PFSK-1 (cell line): Measurements from ENCODE around the gene COX19.

Experiments used
- FOXP2 ChIP-seq: optimal IDR thresholded peaks from 2 replicates; pipeline ENCODE3; 2011; ENCODE audit warnings: borderline replicate concordance, control low read depth, inconsistent platforms; ENCODE audit not compliant: insufficient read depth; ENCODE audit errors: extremely low read length, extremely low read depth
- POLR2AphosphoS5 ChIP-seq: IDR thresholded peaks from 2 replicates; pipeline ENCODE4 v1.6.1; 2012; ENCODE audit warnings: low read depth, mild to moderate bottlenecking, control low read depth, low read length, moderate library complexity
- REST ChIP-seq, 2 experiments: IDR thresholded peaks; 2 replicates each; pipeline versions ENCODE4 v1.6.1 to v1.8.0; 2011 to 2012; ENCODE audit warnings: low read depth in 2 of 2, low read length in 2 of 2, control low read depth in 1 of 2, inconsistent platforms in 1 of 2, mild to moderate bottlenecking in 1 of 2, moderate library complexity in 1 of 2; ENCODE audit not compliant: insufficient read depth in 1 of 2
- SIN3A ChIP-seq: IDR thresholded peaks from 2 replicates; pipeline ENCODE4 v1.6.1; 2012; ENCODE audit warnings: mild to moderate bottlenecking, low read length, moderate library complexity, borderline replicate concordance; ENCODE audit not compliant: insufficient read depth
- TAF1 ChIP-seq: IDR thresholded peaks from 2 replicates; pipeline ENCODE4 v1.6.1; 2012; ENCODE audit warnings: low read length, control low read depth, borderline replicate concordance; ENCODE audit not compliant: insufficient read depth

The COX19 gene

GRCh38 chr7:963236-964078, 11.9 kb downstream of the COX19 start:
- TF ChIP-seq SIN3A (no peak), REST (IDR thresholded peaks at IDR 0.05; ENCODE audit: insufficient read depth in 1 of 2, low read depth in 2 of 2, low read length in 2 of 2) (no peak)

DNA sequence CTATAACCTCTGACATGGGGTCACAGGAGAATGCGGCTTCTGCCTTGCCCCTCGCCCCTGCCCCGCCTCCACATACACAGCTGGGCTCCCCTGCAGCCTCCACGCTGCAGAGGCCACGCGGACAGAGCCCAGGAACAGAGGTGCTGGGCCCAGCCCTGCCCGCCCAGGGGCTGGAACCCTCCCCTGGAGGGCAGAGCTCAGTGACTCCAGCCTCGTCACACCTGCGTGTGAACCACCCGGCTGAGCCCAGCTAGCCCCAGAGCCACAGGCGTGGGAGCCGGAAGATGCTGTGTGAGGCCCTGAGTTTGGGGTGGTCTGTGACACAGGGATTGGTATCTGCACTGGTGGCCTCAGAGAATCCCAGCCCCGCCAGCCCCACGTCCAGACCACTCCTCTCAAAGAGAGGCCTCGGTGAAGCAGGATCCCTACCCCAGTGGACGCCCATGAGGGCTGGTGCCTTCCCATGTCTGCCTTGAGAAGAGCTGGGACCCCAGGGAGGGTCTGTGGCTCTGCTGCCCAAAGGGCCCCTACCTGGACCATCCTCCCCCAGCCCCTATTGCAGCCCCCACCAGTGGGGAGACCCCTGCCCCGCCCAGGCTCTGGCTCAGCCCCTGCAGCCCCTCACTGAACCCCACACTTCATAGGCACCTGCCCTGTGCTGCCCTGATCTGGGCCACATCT, 12.8 kb downstream of the COX19 start:
- TF ChIP-seq SIN3A (no peak), FOXP2 (no peak), TAF1 (no peak)

GRCh38 chr7:961546-962400, 13.6 kb downstream of the COX19 start:
- TF ChIP-seq REST (IDR thresholded peaks at IDR 0.05; ENCODE audit: insufficient read depth in 1 of 2, low read depth in 2 of 2, low read length in 2 of 2) (no peak), TAF1 (no peak), FOXP2 (no peak), SIN3A (no peak), POLR2AphosphoS5 (no peak)

GRCh38 chr7:960269-960871, 15.0 kb downstream of the COX19 start:
- TF ChIP-seq SIN3A: no peak
- TF ChIP-seq POLR2AphosphoS5: no peak
- no peak for TF ChIP-seq FOXP2
- TF ChIP-seq REST (IDR thresholded peaks at IDR 0.05; ENCODE audit: insufficient read depth in 1 of 2, low read depth in 2 of 2, low read length in 2 of 2): no peak
- no peak for TF ChIP-seq TAF1

DNA sequence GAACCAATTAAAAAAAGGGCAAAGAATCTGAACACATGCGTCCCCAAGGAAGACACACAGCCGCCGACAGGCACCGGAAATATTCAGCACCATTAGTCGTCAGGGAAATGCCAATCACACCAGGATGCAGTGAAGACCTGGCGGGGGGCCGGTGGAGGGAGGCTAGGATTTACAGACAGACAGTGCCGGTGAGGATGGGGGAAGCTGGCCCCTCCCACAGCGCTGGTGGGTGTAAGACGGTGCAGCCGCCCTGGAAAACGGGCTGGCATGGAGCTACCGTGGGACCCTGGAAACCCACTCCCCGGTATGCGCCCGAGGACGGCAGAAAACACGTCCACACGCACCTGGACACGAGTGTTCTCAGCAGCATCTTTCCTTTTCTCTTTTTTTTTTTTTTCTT, 16.1 kb downstream of the COX19 start:
- TF ChIP-seq POLR2AphosphoS5: no peak
- TF ChIP-seq REST (IDR thresholded peaks at IDR 0.05; ENCODE audit: insufficient read depth in 1 of 2, low read depth in 2 of 2, low read length in 2 of 2): no peak
- TF ChIP-seq TAF1: no peak
- no peak for TF ChIP-seq FOXP2
- no peak for TF ChIP-seq SIN3A
